B cell (primary cell): ENCODE results near the gene PRDM15. TPM values are rescaled to one million over a fixed set of nuclear protein-coding genes. Genes with fewer than 3 reads are reported as not detected.

Experiments
- ATAC-seq: fragments of 200-7000 bp; cut with Tn5 transposase; one replicate; pipeline ENCODE4 v1.10.0; 2021; ENCODE audit warnings: low read depth, mild to moderate bottlenecking, moderate number of reproducible peaks, moderate library complexity
- CTCF ChIA-PET: fragments of 350-600 bp; sonication (Branson Sonifier 250); formaldehyde crosslinking; loops from one replicate; lab custom pipeline; 2021; ENCODE audit warnings: antibody characterized with exemption, inconsistent platforms; lab: Charles Lee
- POLR2A ChIA-PET: fragments of 350-600 bp; sonication (Branson Sonifier 250); formaldehyde crosslinking; loops from one replicate; lab custom pipeline; 2021; ENCODE audit warnings: antibody characterized with exemption; lab: Charles Lee
- DNase-seq: peaks from one replicate; pipeline ENCODE4 v3.0.0; 2013
- H2AFZ ChIP-seq: 2 replicates; pipeline ENCODE4 v1.6.1; 2012; ENCODE audit warnings: mild to moderate bottlenecking, low read depth, low read length; ENCODE audit not compliant: insufficient read depth, poor library complexity, severe bottlenecking
- H3K27ac ChIP-seq, 2 donors: 1 replicate in 1 of 2; 2 replicates in 1 of 2; pipeline ENCODE4 v1.5.1; 2012 to 2013; ENCODE audit warnings: low read length in 2 of 2, mild to moderate bottlenecking in 2 of 2, moderate library complexity in 1 of 2
- H3K27me3 ChIP-seq, 4 experiments: fragments of 200-600 bp in 1 of 4; sonication (generic) in 1 of 4; replicated peaks in 1 of 4; 1 replicate in 2 of 4; 2 replicates in 2 of 4; pipeline versions ENCODE4 v1.6.1 to v1.7.0; 2013 to 2016; ENCODE audit warnings: low read length in 3 of 4, mild to moderate bottlenecking in 2 of 4, mixed read lengths in 1 of 4, moderate library complexity in 1 of 4; ENCODE audit not compliant: insufficient read depth in 4 of 4, control insufficient read depth in 3 of 4; ENCODE audit errors: control extremely low read depth in 1 of 4
- H3K36me3 ChIP-seq, 2 experiments: replicated peaks in 1 of 2; 1 replicate in 1 of 2; 2 replicates in 1 of 2; pipeline versions ENCODE4 v1.6.1 to v1.7.1; 2013; ENCODE audit warnings: low read length in 1 of 2; ENCODE audit not compliant: insufficient read depth in 2 of 2, control insufficient read depth in 1 of 2; ENCODE audit errors: control extremely low read depth in 1 of 2, extremely low read depth in 1 of 2
- H3K4me1 ChIP-seq, 2 donors: fragments of 200-600 bp in 1 of 2; sonication (generic) in 1 of 2; 1 replicate in 1 of 2; 2 replicates in 1 of 2; pipeline versions ENCODE4 v1.5.1 to v1.6.1; 2013 to 2017; ENCODE audit warnings: low read length in 2 of 2; ENCODE audit not compliant: control insufficient read depth in 2 of 2, insufficient read depth in 2 of 2
- H3K4me2 ChIP-seq: replicated peaks from 2 replicates; pipeline ENCODE3; 2012; ENCODE audit warnings: mild to moderate bottlenecking, low read depth, low read length; ENCODE audit not compliant: poor library complexity, severe bottlenecking
- H3K4me3 ChIP-seq, 5 experiments: fragments of 200-600 bp in 1 of 5; sonication (generic) in 1 of 5; 1 replicate in 3 of 5; 2 replicates in 2 of 5; pipeline versions ENCODE4 v1.5.1 to v1.7.0; 2011 to 2016; ENCODE audit warnings: low read length in 4 of 5, mild to moderate bottlenecking in 4 of 5, low read depth in 2 of 5, control low read depth in 1 of 5, moderate library complexity in 1 of 5; ENCODE audit not compliant: insufficient read depth in 1 of 5; ENCODE audit errors: control extremely low read depth in 1 of 5, extremely low read depth in 1 of 5
- H3K79me2 ChIP-seq: fragments of 200-600 bp; sonication (generic); one replicate; pipeline ENCODE4 v1.6.0; 2016; ENCODE audit warnings: low read length; ENCODE audit not compliant: control insufficient read depth, insufficient read depth
- H3K9ac ChIP-seq: fragments of 200-600 bp; sonication (generic); 2 replicates; pipeline ENCODE4 v1.6.1; 2017; ENCODE audit warnings: mild to moderate bottlenecking, low read length, moderate library complexity
- H3K9me3 ChIP-seq, 3 donors: one replicate each; pipeline versions ENCODE4 v1.6.1 to v1.7.1; 2013; ENCODE audit warnings: low read length in 2 of 3; ENCODE audit not compliant: control insufficient read depth in 2 of 3, insufficient read depth in 1 of 3; ENCODE audit errors: control extremely low read depth in 1 of 3
- H4K20me1 ChIP-seq: 2 replicates; pipeline ENCODE4 v1.6.0; 2012; ENCODE audit warnings: mild to moderate bottlenecking, low read length; ENCODE audit not compliant: insufficient read depth, control insufficient read depth, poor library complexity, severe bottlenecking
- H3K27ac Mint-ChIP-seq: one replicate; pipeline ENCODE4 v1.8.0; 2021; ENCODE audit warnings: mixed read lengths
- H3K27me3 Mint-ChIP-seq: one replicate; pipeline ENCODE4 v1.8.0; 2021; ENCODE audit warnings: mixed read lengths
- H3K4me1 Mint-ChIP-seq: one replicate; pipeline ENCODE4 v1.8.0; 2021; ENCODE audit warnings: mixed read lengths
- H3K4me3 Mint-ChIP-seq: one replicate; pipeline ENCODE4 v1.8.0; 2021; ENCODE audit warnings: mixed read lengths
- H3K9me3 Mint-ChIP-seq: one replicate; pipeline ENCODE4 v1.8.0; 2022; ENCODE audit warnings: mixed read lengths; ENCODE audit not compliant: insufficient read depth
- CTCF ChIP-seq: fragments of 200-600 bp; IDR thresholded peaks from one replicate; pipeline ENCODE4 v1.8.0; 2022; ENCODE audit warnings: antibody characterized with exemption, mild to moderate bottlenecking
- EZH2 ChIP-seq: IDR thresholded peaks from 2 replicates; pipeline ENCODE4 v1.6.1; 2012; ENCODE audit warnings: borderline replicate concordance, low read depth, mild to moderate bottlenecking, moderate library complexity, low read length; ENCODE audit not compliant: insufficient read depth, poor library complexity, severe bottlenecking
- WGBS: methylation state at CpG from one replicate; pipeline ENCODE4 v1.1.5; 2013; ENCODE audit warnings: missing lambda C conversion rate; ENCODE audit not compliant: insufficient coverage; 5-methylcytosine and 5-hydroxymethylcytosine counted together
- intact Hi-C: fragments of 100-400 bp; cut with micrococcal nuclease; formaldehyde crosslinking; loops from one replicate; pipeline ENCODE4 v1.10.0; 2022
- polyA plus RNA-seq: library from polyadenylated mRNA; depleted of rRNA; stranded (reverse); fragments of >200 nt; gene quantifications from 2 replicates; pipeline ENCODE4 v1.2.3, GENCODE V29; 2012
- total RNA-seq, 2 donors: library from RNA; stranded (reverse); fragments of 120-200 nt in 1 of 2; gene quantifications; 1 replicate in 1 of 2; 2 replicates in 1 of 2; pipeline versions ENCODE4 v1.2.3 to v1.2.4, GENCODE V29; 2013 to 2022

PRDM15 gene
- total and polyA plus RNA-seq, 2 donors (not counting 1 experiment from before 2014, with no cell fraction given), result 21.3 to 29.2 TPM

DNA sequence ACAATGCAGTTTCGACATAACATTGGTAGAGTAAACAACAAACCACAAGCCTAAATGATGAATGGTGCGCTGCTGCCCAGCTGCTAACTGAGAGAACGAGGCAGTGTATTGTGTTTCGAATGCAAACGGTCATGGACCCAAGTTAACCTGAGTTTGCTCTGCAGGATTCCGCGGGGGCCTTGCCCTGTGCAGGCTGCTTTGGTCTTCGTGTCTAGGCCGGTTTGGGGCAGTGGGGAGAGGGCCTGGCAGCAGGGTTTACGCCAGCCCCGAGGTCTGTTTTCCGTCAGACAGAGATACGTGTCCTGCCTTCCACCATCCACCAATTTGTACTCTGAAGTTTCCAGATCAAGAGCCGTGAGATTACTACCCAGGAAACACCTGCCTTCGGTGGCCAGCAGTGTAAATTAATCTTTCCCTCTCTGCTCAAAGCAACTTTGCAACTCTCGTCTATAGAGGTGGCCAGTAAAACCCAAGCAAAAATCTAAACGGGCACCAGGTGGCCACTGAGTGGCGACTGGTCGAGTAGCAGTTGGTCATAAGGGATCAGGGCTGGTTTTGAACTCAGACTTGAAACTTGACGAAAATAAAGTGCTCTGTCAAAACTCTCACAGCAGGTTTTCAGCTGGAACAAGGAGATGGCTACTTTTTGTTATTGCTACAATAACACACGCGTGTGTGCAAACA, 6.3 kb upstream of the PRDM15 start:
- peaks cover 10% of the 10 kb centered on the region for H3K4me1 Mint-ChIP-seq

More for the DNA sequence above, 6.3 kb upstream of the PRDM15 start:
- Histone ChIP-seq H3K79me2 (no peaks in the 10 kb centered on the region), H3K9me3 (no peaks in the 10 kb centered on the region), H3K4me3 (no peak overlapping the region), H3K27ac (no peak overlapping the region), H4K20me1 (no peaks in the 10 kb centered on the region), H3K4me2 (peak overlapping the region; percentile 16), H3K27me3 (no peaks in the 10 kb centered on the region), H3K9ac (no peak overlapping the region), H2AFZ (peak overlapping the region; percentile 27), H3K36me3 (peaks cover 0 to 4% of the 10 kb centered on the region in 2 experiments), H3K4me1 (peaks cover 10 to 11% of the 10 kb centered on the region in 2 donors)
- WGBS, result 13% methylated on average over 17 of the region's 22 CpGs
- H3K4me3 Mint-ChIP-seq, result no peak overlapping the region
- no peaks in the 10 kb centered on the region for H3K27me3 Mint-ChIP-seq
- H3K9me3 Mint-ChIP-seq, result no peaks in the 10 kb centered on the region
- DNase-seq (no peak), ATAC-seq (no peak)
- intact Hi-C loops, result no loop called here
- TF ChIP-seq CTCF (no peak), EZH2 (no peak)
- H3K27ac Mint-ChIP-seq, result no peak overlapping the region
- ChIA-PET POLR2A (no interaction called here), CTCF (interaction anchor here (0.8 to 4.2 kb wide), 5 partner anchors 10 to 232 kb away, joined by 3 to 15 read pairs (median 4); no protein-coding TSS in a partner anchor)
